Measurements from ENCODE around the gene LGALS7B.
"Not testable (repeated sequence)": the region's sequence is repeated elsewhere in the genome, so short reads cannot be mapped to it uniquely, and the experiment has no call there.

DNA sequence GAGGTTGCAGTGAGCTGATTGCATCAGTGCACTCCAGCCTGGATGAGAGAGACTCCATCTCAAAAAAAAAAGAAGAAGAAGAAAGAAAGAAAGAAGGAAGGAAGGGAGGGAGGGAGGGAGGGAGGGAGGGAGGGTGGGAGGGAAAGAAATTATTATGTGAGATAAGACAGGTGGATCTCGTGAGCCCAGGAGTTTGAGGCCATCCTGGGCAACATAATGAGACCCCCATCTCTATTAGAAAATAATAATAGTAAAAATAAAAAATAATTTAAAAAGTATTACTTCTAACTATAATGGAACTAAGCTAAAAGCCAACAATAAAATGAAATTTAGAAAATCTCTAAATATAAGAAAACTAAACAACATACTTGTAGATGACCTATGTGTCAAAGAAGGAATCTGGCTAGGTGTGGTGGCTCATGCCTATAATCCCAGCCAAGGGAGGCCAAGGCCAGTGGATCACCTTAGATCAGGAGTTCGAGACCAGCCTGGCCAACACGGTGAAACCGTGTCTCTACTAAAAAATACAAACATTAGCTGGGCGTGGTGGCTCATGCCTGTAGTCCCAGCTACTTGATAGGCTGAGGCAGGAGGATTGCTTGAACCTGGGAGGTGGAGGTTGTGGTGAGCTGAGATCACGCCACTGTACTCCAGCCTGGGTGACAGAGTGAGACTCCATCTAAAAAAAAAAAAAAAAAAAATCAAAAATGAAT, 28.0 kb upstream of the LGALS7B start:
- not testable (repeated sequence) for TF ChIP-seq POLR2A, POLR2AphosphoS5 (IDR thresholded peaks at IDR 0.05)
- TF ChIP-seq, protein P1, sequence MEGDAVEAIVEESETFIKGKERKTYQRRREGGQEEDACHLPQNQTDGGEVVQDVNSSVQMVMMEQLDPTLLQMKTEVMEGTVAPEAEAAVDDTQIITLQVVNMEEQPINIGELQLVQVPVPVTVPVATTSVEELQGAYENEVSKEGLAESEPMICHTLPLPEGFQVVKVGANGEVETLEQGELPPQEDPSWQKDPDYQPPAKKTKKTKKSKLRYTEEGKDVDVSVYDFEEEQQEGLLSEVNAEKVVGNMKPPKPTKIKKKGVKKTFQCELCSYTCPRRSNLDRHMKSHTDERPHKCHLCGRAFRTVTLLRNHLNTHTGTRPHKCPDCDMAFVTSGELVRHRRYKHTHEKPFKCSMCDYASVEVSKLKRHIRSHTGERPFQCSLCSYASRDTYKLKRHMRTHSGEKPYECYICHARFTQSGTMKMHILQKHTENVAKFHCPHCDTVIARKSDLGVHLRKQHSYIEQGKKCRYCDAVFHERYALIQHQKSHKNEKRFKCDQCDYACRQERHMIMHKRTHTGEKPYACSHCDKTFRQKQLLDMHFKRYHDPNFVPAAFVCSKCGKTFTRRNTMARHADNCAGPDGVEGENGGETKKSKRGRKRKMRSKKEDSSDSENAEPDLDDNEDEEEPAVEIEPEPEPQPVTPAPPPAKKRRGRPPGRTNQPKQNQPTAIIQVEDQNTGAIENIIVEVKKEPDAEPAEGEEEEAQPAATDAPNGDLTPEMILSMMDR (IDR thresholded peaks at IDR 0.05 in 8 of 11, conservative IDR thresholded peaks at IDR 0.05 in 3 of 11) = not testable (repeated sequence)

All from spleen (tissue), 7 donors.